GM18907 (cell line): ENCODE measurements around the gene NOX5.
"Not testable (repeated sequence)": the region's sequence is repeated elsewhere in the genome, so short reads cannot be mapped to it uniquely, and the experiment has no call there.

Experiments used
- ATAC-seq: cut with Tn5 transposase; IDR thresholded peaks from one replicate; pipeline ENCODE4 v1.9.1; 2021; ENCODE audit warnings: mild to moderate bottlenecking, moderate library complexity; ENCODE audit not compliant: unreplicated experiment

NOX5 gene

GRCh38 chr15:69055251-69055650, 40.8 kb downstream of the NOX5 start:
- no peak for ATAC-seq

DNA sequence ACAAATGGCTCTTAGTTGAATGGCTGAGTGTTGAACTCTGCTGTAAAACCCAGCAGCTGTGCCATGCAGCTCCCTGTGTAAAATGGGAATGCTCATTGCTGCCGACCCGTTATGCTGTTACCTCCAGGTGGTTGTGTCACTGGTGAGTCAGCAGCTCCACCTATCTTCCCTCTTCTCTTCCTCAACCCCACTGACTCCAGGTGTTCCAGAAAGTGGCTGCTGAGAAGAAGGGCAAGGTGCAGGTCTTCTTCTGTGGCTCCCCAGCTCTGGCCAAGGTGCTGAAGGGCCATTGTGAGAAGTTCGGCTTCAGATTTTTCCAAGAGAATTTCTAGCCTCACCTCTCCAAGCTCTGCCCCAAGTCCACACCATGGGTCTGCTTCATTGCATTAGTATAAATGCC, 41.9 kb downstream of the NOX5 start:
- ATAC-seq: no peak

GRCh38 chr15:69058830-69059556, 44.5 kb downstream of the NOX5 start:
- ATAC-seq: no peak

DNA sequence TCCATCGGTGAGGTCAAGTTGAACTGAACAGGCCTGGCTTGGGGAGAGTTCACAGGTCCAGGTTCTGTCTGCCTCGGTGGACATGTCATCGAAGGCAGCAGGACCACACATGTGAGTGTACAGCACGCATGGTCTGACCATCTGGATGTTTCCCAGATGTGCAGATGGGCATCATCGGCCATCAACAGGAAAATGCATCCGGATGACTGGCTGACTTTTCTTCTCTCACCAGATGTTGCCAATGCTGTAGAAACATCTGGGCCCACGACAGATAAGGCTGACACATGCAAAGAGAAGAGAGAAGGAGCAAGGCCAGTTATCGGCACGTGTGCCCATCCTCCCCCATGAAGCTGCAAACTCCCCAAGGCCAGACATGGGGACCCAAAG, 45.1 kb downstream of the NOX5 start:
- ATAC-seq: no peak

DNA sequence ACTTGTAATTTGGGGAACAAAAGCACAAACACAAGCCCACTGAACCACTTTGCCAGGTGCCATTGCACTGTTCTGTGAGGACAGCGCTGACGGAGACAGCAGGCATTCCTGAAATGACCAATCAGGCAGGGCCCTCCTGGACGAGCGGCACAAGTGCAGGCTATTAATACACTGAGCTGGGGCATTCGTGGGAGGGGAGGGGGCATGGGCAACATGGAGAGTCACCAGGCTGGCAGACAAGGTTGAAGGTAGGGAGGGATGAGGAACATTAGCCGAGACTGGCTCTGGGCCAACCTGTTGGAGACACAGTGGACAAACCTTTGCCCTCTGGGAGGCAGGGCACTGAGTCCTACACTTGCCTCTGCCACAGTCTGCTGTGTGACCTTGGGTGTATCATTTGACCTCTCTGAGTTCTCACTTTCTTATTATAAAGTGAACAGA, 45.6 kb downstream of the NOX5 start:
- no peak for ATAC-seq

DNA sequence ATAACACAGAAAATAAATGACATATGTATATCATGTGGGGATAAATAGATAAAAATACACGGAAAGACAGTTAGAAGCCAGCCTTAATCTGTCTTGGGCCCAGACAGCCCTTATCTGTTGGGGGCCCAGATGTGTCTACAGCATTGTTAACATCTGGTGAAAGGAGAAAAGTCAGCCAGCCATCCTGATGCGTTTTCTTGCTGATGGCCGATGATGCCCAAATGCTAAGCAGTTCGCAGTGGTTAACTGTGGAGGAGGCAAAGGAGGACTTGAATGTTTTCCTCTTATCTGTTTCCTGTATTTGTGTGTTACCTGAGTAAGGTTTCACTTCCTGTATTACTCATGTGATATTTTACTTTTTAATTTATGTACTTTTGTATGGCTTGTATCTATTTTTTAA, 46.2 kb downstream of the NOX5 start:
- ATAC-seq: no peak

- no peak for ATAC-seq
These were observed 46.9 kb downstream of the NOX5 start for GRCh38 chr15:69061414-69061842.

- no peak for ATAC-seq
These were observed 50.2 kb downstream of the NOX5 start for GRCh38 chr15:69064649-69065048.

- ATAC-seq: no peak
These were observed 51.8 kb downstream of the NOX5 start for GRCh38 chr15:69066007-69066995.

DNA sequence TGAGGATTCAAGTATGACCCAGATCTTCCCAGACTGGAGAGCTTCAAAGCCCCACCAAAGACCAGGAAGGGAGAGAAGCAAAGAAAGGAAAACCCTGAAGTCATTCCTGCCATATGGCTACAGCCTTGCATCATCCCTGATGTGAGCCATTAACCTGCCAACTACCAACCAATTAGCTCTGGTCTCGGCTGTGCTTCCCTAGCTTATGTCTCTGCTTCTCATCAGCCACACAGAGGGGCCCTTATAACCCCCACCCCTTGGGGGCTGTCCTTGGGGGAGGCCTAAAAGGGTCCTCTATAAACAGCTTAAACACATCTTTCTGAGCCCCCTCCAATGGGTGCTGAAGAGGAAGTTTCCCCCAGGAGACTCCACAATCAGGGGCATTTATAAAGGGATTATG, 52.8 kb downstream of the NOX5 start:
- ATAC-seq: no peak

- ATAC-seq: no peak
These were observed 53.7 kb downstream of the NOX5 start for GRCh38 chr15:69068157-69068556.

DNA sequence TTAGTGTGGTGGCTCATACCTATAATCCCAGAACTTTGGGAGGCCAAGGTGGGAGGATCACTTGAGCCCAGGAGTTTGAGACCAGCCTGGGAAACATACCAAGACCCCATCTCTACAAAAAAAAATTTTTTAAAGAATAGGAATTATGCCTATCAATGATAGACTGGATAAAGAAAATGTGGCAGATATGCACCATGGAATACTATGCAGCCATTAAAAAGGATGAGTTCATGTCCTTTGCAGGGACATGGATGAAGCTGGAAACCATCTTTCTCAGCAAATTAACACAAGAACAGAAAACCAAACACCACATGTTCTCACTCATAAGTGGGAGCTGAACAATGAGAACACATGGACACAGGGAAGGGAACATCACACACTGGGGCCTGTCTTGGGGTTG, 54.8 kb downstream of the NOX5 start:
- ATAC-seq: not testable (repeated sequence)

GRCh38 chr15:69069996-69070395, 55.5 kb downstream of the NOX5 start:
- ATAC-seq: no peak

DNA sequence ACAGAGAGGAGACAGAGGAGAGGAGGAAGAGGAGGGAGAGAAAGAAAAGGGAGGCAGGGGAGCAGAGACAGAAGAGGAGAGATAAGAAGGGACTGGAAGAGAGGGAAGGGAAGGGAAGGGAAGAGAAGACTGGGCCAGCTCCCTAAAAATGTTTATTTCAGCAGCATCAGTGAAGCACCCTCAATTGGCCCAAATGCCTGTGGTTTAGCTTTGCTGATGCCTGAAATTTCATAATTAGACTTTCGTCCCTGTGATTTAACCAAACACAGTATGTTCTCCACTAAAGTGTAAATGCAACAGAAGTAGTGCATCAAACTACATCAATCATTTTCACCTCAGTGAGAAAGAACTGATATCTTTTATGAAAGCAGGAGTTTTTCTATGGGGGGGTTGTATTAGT, 55.9 kb downstream of the NOX5 start:
- no peak for ATAC-seq

- ATAC-seq: no peak
These were observed 56.8 kb downstream of the NOX5 start for GRCh38 chr15:69071260-69071659.

DNA sequence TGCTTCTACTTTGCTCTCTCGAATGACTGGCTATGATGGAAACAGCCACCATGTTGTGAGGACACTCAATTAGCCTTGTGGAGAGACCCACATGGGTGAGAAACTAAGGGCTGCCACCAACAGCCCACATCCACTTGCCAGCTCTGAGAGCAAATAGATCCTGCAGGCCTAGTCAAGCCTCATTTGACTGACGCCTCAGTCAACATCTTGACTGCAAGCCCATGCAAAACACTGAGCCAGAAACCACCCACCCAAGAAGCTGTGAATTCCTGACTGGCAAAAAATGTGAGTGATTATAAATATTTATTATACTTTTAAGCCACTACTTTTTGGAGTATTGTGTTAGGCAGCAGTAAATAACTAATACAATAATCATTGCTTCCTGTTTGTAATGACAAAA, 58.4 kb downstream of the NOX5 start:
- no peak for ATAC-seq

GRCh38 chr15:69074001-69074842, 59.7 kb downstream of the NOX5 start:
- ATAC-seq: no peak

DNA sequence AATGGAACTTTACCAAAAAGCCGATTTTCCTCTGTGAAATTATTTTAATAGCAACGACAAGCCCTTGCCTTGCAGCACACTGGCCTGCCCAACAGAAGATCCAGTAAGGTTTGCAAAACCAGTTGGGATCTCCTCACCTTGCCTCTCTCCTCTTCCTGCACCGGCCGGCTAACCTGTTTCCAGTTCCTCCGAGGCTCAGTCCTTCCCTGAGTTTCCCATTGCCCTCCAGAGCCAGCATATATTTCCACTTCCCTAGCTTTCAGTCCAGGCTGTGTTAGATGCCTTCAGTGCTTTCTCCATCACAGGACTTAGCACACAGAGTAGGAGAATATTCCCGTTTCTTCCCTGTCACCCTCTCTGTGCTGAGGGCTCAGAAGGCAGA, 60.3 kb downstream of the NOX5 start:
- ATAC-seq: no peak

DNA sequence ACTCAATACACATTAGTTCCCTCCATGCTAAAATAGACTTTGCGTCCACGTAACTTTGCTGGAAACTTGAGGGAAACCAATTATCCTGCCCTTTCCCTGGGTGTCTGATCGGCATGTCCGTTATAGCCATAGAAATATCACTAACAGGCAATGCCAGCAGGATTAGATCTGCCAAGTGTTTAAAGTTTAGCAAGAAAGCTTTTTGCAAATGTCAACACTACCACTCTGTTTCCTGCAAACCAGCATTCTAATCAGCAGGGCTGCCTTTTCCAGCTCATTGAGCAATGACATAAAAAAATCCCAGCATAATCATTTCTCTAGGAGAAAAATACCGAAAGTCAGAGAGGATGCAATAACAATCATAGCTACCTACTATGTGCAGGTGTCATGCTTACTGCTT, 60.9 kb downstream of the NOX5 start:
- ATAC-seq: no peak

DNA sequence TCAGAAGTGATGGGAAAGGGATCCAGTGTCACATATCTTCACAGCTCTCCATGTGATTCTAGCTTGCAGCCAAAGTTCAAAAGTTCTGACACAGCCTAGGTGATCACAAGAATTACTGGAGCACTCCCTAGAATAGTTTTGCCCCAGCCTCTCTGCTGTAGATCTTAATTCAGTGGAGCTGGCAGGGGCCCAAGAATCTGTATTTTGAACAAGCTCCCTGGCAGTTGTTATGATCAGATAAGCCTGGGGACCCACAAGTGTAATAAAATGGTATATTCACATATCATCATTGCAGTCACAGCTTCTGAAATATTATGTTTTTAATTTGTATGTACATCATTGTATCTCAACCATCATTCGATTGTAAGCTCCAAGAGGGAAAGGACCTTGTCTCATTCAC, 62.3 kb downstream of the NOX5 start:
- ATAC-seq: no peak

DNA sequence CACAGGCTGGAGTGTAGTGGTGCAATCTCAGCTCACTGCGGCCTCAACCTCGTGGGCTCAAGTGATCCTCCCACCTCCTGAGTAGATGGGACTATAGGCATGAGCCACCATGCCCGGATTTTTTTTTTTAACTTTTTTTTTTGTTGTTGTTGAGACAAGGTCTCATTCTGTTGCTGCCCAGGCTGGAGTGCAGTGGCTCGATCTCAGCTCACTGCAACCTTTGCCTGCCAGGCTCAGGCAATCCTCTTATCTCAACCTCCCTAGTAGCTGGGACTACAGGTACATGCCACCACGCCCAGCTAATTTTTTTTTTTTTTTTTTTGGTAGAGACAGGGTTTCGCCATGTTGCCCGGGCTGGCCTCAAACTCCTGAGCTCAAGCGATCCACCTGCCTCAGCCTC, 64.1 kb downstream of the NOX5 start:
- ATAC-seq: no peak
